ENCODE results near the gene MAB21L2. TPM values are rescaled to one million over a fixed set of nuclear protein-coding genes. Genes with fewer than 3 reads are reported as not detected.

MAB21L2 gene
- total RNA-seq, 1 experiment from 2014 or later: not detected

DNA sequence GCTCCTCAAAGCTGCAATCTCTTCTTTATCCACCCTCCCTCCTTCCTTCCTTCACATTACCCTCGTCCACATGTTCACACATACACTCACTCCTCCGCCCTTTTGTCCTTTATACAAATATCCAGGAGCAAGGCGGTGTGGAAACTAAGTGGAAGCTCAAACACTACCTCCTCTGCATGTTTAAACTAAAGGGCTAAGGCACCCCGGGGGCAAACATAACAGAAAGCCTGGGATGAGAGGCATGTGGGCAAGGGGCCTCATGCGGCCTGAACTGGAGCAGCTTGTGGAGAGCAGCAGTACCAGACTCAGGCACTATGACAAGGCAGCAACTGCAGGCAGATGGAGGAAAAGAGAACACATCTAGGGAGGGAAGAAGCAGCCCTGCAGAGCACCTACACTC is 9.5 kb downstream of the MAB21L2 start:
- in situ Hi-C loops (cut with HindIII; ENCODE audit: low pct_unique_long_range_greater_than_20kb, low sequenced_read_pairs): no loop called here
- DNase-seq (ENCODE audit: low read depth): no peak

DNA sequence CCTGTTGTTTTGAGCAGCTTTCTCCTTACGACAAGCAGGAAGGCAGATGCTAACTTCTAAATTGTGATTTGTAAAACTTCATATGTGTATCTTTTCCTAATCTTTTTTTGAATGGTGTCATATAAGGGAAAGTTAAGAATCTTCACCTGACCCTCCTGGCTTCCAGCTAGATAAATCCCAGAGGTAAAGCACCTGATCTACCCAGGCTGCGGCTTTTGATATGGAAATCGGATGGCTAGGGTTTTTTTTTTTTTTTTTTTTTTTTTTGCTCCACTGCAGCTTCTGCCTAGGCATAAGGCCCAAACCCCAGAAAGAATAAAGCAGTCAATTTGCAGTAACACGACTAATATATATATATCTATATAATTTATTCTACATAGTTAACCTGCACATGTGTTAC is 10.0 kb downstream of the MAB21L2 start:
- in situ Hi-C loops (cut with HindIII; ENCODE audit: low pct_unique_long_range_greater_than_20kb, low sequenced_read_pairs): no loop called here
- DNase-seq (ENCODE audit: low read depth): no peak

DNA sequence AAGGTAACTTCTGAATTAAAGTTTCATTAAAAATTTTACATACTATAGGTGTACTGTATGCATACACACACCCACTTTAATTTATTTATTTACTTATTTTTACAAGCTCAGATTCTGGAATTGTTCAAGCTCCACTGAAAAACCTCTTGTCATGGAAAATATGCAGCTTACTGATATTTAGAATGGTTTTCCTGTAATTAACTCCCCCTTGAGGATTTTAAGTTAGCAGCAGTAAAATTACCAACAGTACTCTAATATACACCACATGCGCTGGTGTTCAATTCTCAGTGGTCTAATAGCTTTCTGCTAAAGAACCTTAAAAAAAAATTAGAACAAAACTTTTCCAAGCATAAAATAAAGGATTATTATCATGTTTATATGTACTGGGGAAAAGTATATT is 12.0 kb downstream of the MAB21L2 start:
- in situ Hi-C loops (cut with HindIII; ENCODE audit: low pct_unique_long_range_greater_than_20kb, low sequenced_read_pairs): no loop called here

DNA sequence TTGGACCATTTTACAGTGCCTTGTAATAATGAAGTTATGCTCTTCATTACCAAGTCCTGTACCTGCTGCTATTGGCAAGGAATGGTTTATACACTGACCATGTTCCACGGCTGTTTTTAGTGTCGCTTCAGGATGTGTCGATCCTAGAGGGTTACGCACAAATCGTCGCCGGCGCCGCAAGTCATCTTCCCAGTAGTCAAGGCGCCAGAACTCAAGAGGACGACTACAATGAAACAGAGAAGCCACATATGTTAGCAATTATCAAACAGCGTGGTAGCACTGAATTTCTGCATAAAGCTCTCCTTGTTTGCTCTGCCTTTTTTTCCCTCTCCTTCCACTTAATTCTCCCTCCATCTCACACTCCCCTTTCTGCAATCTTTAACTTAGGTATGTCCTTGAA is 17.0 kb downstream of the MAB21L2 start:
- in situ Hi-C loops (cut with HindIII; ENCODE audit: low pct_unique_long_range_greater_than_20kb, low sequenced_read_pairs): no loop called here
- no peak for DNase-seq (ENCODE audit: low read depth)

More for the DNA sequence above, 12.0 kb downstream of the MAB21L2 start:
- no peak for DNase-seq (ENCODE audit: low read depth)

GRCh38 chr4:150599547-150599946 is 17.6 kb downstream of the MAB21L2 start:
- no peak for DNase-seq (ENCODE audit: low read depth)
- in situ Hi-C loops (cut with HindIII; ENCODE audit: low pct_unique_long_range_greater_than_20kb, low sequenced_read_pairs): no loop called here

DNA sequence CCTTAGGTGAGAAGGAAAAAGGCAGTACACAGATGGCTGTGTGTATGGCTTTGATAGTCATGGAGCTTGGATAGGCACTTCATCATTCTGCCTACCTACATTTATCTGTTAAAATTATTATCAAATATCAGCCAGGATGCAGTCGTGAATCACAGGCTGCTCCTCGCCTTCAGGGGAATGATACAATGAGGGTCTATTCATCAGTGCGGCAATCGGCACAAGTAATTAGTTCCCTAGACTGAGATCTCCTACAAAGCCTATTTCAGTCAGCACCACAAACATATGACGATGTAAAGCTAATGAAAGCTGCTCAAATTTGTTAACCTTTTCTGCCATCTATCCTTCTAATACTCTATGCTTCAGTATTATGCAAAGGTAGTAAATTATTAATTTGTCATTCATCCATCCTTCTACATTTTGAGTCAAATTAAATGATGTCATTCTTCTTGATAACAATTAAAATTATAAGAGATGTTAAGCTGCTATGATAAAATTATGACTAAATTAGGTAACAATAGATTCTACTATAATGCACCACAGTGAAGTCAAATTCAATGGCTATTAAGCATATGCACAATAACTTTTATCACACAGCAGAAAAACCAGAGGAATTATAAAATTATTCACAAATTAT is 19.0 kb downstream of the MAB21L2 start:
- no peak for DNase-seq (ENCODE audit: low read depth)
- in situ Hi-C loops (cut with HindIII; ENCODE audit: low pct_unique_long_range_greater_than_20kb, low sequenced_read_pairs): no loop called here

- in situ Hi-C loops (cut with HindIII; ENCODE audit: low pct_unique_long_range_greater_than_20kb, low sequenced_read_pairs): no loop called here
- DNase-seq (ENCODE audit: low read depth): no peak
These were observed 27.2 kb downstream of the MAB21L2 start for GRCh38 chr4:150609131-150609530.

DNA sequence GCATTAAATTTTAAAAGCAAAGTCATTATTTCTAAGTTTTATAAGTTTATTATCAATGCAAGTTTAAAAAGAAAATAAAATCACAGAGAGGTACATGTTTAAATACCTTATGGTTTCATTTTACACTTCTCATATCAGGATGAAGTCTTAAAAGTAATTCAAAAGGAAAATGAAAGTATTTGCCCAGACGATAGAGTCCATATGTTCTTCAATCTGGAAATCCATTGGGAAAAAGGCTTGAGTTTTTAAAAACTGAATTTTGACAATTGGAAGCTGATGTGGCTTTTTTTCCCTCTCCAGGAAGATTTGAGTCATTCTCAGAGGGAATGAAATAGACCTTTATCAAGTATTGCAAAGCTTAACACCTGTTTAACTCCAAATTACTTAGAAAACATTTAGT is 37.1 kb downstream of the MAB21L2 start:
- no peak for DNase-seq (ENCODE audit: low read depth)
- in situ Hi-C loops (cut with HindIII; ENCODE audit: low pct_unique_long_range_greater_than_20kb, low sequenced_read_pairs): no loop called here

DNA sequence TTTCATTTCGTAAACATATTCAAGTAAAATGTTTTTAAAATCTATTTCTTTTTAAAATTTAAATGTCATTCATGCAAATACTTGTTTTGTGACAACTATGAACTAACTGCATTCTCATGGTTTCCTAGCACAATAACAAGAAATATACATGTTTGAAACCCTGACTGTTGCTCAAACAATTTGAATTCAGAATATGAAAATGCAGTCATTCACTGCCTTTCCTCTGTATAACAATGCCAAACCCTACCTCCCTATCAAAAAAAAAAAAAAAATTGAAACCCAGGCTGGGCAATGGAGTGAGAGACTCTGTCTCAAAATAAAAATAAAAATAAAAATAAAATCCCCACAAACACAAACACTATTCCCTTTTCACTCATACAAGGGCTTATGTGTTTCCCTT is 42.1 kb downstream of the MAB21L2 start:
- in situ Hi-C loops (cut with HindIII; ENCODE audit: low pct_unique_long_range_greater_than_20kb, low sequenced_read_pairs): no loop called here
- no peak for DNase-seq (ENCODE audit: low read depth)

- in situ Hi-C loops (cut with HindIII; ENCODE audit: low pct_unique_long_range_greater_than_20kb, low sequenced_read_pairs): no loop called here
- DNase-seq (ENCODE audit: low read depth): no peak
These were observed 43.1 kb downstream of the MAB21L2 start for GRCh38 chr4:150625033-150625432.

DNA sequence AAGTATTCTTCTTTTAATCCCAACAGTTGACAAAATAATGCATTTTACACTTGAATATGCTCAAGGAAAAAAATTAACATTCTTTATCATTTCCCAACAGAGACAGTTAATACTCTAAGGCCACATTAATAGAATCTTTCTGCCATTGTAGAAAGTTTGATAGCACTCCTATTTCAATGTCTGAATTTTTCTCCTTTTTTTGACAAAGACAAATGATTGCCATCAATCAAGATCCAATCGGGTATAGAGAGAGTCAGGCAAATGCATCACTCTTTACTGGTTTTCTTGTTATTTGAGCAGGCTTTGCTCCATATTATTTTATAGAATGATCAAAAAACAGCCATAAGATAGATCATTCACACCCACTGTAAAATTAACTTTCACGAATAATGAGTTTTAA is 46.1 kb downstream of the MAB21L2 start:
- in situ Hi-C loops (cut with HindIII; ENCODE audit: low pct_unique_long_range_greater_than_20kb, low sequenced_read_pairs): no loop called here
- DNase-seq (ENCODE audit: low read depth): no peak

DNA sequence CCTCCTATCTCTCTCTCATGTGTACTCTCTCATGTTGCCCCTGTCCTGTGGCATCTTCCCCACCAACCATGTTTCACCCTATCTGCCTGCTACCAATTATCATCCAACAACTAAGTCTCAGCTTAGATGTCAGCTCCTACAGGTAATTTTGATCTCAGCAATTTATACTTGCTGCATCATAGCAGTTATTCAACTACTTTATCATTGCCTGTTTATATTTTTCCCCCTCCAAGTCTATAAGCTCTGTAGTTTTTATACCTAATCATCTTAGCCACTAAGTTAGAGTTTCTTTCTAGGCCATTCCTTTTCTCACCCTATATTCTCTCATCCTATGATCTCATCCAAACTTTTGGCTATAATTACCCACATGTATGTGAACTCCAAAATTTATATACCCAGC is 50.7 kb downstream of the MAB21L2 start:
- in situ Hi-C loops (cut with HindIII; ENCODE audit: low pct_unique_long_range_greater_than_20kb, low sequenced_read_pairs): no loop called here
- no peak for DNase-seq (ENCODE audit: low read depth)
